Mammary epithelial cell (primary cell): ENCODE measurements around the gene DNAH9.

ENCODE experiments used
- EZH2 ChIP-seq: IDR thresholded peaks from 2 replicates; pipeline ENCODE4 v1.6.1; 2012; ENCODE audit warnings: low read length, inconsistent platforms, borderline replicate concordance
- TF ChIP-seq, protein P1 (sequence below), 2 donors: IDR thresholded peaks in 1 of 2; conservative IDR thresholded peaks in 1 of 2; 2 replicates each; pipeline ENCODE4 v1.5.1; 2011 to 2012; ENCODE audit warnings: inconsistent platforms in 2 of 2, low read length in 2 of 2, mild to moderate bottlenecking in 2 of 2, control low read depth in 1 of 2, low read depth in 1 of 2; ENCODE audit not compliant: insufficient read depth in 1 of 2; ENCODE audit errors: extremely low read depth in 1 of 2

GRCh38 chr17:11932337-11932898 lies 334.1 kb downstream of the DNAH9 start:
- no peak for TF ChIP-seq EZH2
- TF ChIP-seq, protein P1, sequence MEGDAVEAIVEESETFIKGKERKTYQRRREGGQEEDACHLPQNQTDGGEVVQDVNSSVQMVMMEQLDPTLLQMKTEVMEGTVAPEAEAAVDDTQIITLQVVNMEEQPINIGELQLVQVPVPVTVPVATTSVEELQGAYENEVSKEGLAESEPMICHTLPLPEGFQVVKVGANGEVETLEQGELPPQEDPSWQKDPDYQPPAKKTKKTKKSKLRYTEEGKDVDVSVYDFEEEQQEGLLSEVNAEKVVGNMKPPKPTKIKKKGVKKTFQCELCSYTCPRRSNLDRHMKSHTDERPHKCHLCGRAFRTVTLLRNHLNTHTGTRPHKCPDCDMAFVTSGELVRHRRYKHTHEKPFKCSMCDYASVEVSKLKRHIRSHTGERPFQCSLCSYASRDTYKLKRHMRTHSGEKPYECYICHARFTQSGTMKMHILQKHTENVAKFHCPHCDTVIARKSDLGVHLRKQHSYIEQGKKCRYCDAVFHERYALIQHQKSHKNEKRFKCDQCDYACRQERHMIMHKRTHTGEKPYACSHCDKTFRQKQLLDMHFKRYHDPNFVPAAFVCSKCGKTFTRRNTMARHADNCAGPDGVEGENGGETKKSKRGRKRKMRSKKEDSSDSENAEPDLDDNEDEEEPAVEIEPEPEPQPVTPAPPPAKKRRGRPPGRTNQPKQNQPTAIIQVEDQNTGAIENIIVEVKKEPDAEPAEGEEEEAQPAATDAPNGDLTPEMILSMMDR (conservative IDR thresholded peaks at IDR 0.05 in 1 of 2, IDR thresholded peaks at IDR 0.05 in 1 of 2; ENCODE audit: extremely low read depth in 1 of 2, insufficient read depth in 1 of 2, low read depth in 1 of 2, low read length in 2 of 2): no peak
